ENCODE measurements around the gene COL12A1.

Gene COL12A1

GRCh38 chr6:75145211-75145610, 60.6 kb downstream of the COL12A1 start:
- no peak for DNase-seq

GRCh38 chr6:75144386-75144785, 61.5 kb downstream of the COL12A1 start:
- no peak for DNase-seq

GRCh38 chr6:75143191-75143590, 62.7 kb downstream of the COL12A1 start:
- no peak for DNase-seq

GRCh38 chr6:75142721-75143120, 63.1 kb downstream of the COL12A1 start:
- no peak for DNase-seq

DNA sequence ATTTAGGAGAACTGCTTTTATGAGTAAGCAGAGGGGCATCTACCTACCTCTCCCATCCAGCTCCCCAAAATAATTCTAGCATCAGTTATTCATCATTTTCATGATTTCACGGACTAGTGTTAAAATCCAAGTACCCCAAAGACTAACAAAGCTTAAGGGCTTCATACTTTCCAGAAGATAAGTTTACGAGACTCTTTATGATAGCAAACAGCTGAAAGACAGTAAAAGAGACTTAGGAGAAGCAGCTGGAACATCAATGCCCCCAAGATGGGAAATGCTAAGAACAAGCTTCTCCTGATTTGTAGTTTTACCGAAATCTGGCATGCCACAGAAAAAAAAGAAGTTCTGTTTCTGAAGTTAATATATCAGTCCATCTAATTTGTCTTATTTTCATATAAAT, 70.0 kb downstream of the COL12A1 start:
- no peak for DNase-seq

- no peak for DNase-seq
These were observed 70.4 kb downstream of the COL12A1 start for GRCh38 chr6:75135450-75135849.

DNA sequence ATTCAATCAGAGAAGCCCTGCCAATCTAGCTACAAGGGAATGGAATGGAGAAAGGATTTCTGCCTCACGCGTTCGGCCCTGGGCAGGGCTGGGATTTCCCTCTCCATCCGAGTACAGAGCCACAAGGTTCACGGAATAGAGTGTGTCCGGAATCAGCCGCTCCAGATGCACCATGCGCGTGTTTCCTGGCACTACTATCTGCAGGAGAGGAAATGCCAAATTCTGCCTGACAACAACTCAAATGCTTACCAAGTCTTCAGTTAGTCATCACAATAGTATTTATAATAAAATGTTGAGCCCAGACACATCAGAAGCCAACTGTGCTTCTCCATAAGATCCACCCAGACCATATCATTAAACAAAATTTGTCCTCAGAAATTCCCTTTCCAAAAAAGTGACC, 75.1 kb downstream of the COL12A1 start:
- no peak for DNase-seq

GRCh38 chr6:75128878-75129570, 76.8 kb downstream of the COL12A1 start:
- DNase-seq = no peak

GRCh38 chr6:75126518-75126917, 79.3 kb downstream of the COL12A1 start:
- DNase-seq = no peak

- no peak for DNase-seq
These were observed 80.9 kb downstream of the COL12A1 start for GRCh38 chr6:75124983-75125382.

DNA sequence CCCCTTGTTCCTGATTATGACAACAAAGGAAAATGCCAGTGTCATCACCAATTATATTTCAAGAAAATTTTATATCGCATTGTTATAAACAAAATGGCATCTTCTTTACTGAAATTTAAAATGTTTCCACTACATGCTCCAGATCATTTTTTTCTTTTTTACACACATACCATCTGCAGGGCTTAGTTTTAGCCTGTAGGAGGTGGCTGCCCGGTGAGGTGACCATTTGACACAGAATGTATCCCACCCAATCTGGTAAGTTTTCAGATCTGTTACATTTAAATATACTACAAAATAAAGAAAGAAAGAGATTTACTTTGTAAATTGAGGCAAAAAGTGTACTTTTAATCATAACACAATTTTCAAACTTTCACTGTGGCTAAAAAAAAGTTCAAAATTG, 81.8 kb downstream of the COL12A1 start:
- no peak for DNase-seq

- no peak for DNase-seq
These were observed 86.8 kb downstream of the COL12A1 start for GRCh38 chr6:75118925-75119515.

DNA sequence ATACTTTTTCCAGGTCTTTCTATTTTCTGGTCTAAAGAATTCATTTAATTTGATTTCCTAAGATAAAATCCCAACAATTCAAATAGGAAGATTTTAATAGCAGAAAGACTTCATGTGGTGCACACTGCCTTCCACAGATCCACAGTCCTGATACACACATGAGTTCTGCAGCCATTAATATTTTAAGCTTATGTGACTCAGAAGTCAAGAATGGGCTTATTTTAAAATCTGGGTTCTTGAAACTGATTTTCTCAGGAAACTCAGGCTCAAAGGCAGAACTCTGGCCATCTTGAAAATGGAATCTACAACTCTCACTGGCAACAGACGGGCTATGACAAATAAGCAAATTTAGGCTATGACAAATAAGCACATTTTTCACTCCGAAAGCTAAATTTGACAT, 88.2 kb downstream of the COL12A1 start:
- DNase-seq = no peak

- no peak for DNase-seq
These were observed 88.9 kb downstream of the COL12A1 start for GRCh38 chr6:75116946-75117345.

DNA sequence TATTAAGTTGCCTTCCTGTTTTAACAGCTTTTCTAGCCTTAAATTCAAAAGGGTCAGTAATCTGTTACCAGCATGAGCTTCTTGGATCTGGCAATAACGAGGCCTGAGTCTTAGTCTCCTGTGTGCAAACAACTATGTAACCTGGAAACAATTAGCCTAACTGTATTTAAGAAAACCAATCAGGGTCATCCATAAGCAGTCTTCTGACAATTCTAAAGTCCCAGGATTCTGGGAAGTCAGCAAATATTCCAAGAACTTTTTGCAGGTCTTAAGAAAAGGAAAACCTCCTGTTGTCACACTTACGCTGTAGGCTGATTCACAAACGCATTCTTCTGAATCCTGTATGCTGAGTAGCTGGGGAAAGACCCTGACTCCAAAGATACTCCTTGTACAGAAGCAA, 90.4 kb downstream of the COL12A1 start:
- no peak for DNase-seq

DNA sequence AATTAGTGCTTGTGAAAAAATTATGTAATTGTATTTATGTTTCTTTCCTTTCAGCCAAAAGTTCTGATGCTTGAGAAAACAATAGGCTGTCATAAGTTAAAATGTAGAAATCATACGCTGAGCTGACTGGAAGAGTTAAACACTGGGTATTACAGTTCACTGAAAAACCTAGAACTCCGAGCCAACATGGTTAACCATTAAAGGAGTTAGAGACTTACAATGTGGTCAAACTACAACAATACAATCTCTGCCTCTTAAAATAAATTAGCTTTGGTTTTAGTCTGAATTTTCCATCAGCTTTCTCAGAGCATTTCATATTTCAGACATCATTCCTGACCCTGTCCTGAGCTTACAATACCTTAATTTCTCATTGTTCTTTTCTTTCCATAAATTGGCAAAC, 91.0 kb downstream of the COL12A1 start:
- DNase-seq = no peak

GRCh38 chr6:75114195-75114594, 91.7 kb downstream of the COL12A1 start:
- no peak for DNase-seq

GRCh38 chr6:75113446-75113845, 92.4 kb downstream of the COL12A1 start:
- DNase-seq = no peak

- DNase-seq = no peak
These were observed 96.1 kb downstream of the COL12A1 start for GRCh38 chr6:75109765-75110164.

- DNase-seq = no peak
These were observed 96.8 kb downstream of the COL12A1 start for GRCh38 chr6:75109022-75109421.

- no peak for DNase-seq
These were observed 97.4 kb downstream of the COL12A1 start for GRCh38 chr6:75108333-75108974.

- no peak for DNase-seq
These were observed 97.9 kb downstream of the COL12A1 start for GRCh38 chr6:75107913-75108312.

DNA sequence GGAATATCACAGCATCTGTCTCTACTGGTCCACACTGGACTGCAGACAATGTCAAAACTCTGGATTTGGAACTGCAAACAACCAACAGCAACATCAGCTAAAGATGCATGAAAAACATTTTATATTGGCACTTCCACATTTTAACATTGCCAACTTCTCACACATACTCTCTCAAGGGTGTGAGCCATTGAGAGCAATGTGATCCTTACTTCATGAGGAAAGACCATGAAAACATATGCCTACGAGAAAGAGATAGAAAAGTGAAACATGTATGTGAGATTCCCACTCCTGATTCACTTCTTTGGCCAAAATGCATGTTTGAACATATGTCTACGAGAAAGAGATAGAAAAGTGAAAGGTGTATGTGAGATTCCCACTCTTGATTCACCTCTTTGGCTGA, 99.4 kb downstream of the COL12A1 start:
- no peak for DNase-seq
